WI38 (cell line): ENCODE measurements around the gene TRIM36.

Experiments
- H3K4me3 ChIP-seq: 2 replicates; pipeline ENCODE4 v1.5.1; 2011; ENCODE audit warnings: low read depth, mild to moderate bottlenecking, control low read depth, low read length
- CTCF ChIP-seq: IDR thresholded peaks from 2 replicates; pipeline ENCODE4 v1.5.1; 2012; ENCODE audit warnings: low read depth, mild to moderate bottlenecking, control low read depth, low read length

TRIM36 gene

GRCh38 chr5:115193295-115193694, 23.6 kb upstream of the TRIM36 start:
- no peak for TF ChIP-seq CTCF

GRCh38 chr5:115192098-115192497, 22.4 kb upstream of the TRIM36 start:
- no peak for TF ChIP-seq CTCF

More at GRCh38 chr5:115193295-115193694, 23.6 kb upstream of the TRIM36 start:
- no peak overlapping the region for H3K4me3 ChIP-seq

GRCh38 chr5:115191474-115192031, 21.8 kb upstream of the TRIM36 start:
- H3K4me3 ChIP-seq: no peak overlapping the region
- no peak for TF ChIP-seq CTCF

More at GRCh38 chr5:115192098-115192497, 22.4 kb upstream of the TRIM36 start:
- H3K4me3 ChIP-seq: no peak overlapping the region

- no peak for TF ChIP-seq CTCF
- H3K4me3 ChIP-seq: no peak overlapping the region
Measured at GRCh38 chr5:115190388-115190787, 20.7 kb upstream of the TRIM36 start.

GRCh38 chr5:115189866-115190265, 20.2 kb upstream of the TRIM36 start:
- TF ChIP-seq CTCF: no peak
- H3K4me3 ChIP-seq: no peak overlapping the region

GRCh38 chr5:115186794-115187193, 17.1 kb upstream of the TRIM36 start:
- no peak for TF ChIP-seq CTCF
- H3K4me3 ChIP-seq: no peak overlapping the region

- TF ChIP-seq CTCF: no peak
- H3K4me3 ChIP-seq: no peak overlapping the region
Measured at GRCh38 chr5:115184770-115185169, 15.1 kb upstream of the TRIM36 start.
